ENCODE data around the gene GPR89B. TPM values are rescaled to one million over a fixed set of nuclear protein-coding genes. Genes with fewer than 3 reads are reported as not detected.
"Not testable (repeated sequence)": the region's sequence is repeated elsewhere in the genome, so short reads cannot be mapped to it uniquely, and the experiment has no call there.

The GPR89B gene
- total RNA-seq, 1 donor from 2014 or later: 17.8 TPM

GRCh38 chr1:147964575-147964974 lies 36.4 kb downstream of the GPR89B start:
- H3K36me3 Mint-ChIP-seq (ENCODE audit: low read depth); H3K4me3 Mint-ChIP-seq; intact Hi-C loops (cut with micrococcal nuclease); H3K9me3 Mint-ChIP-seq; ATAC-seq (ENCODE audit: low read depth); DNase-seq; H3K27ac Mint-ChIP-seq; H3K27me3 Mint-ChIP-seq; POLR2A ChIA-PET; H3K4me1 Mint-ChIP-seq; CTCF ChIA-PET: not testable (repeated sequence)

- H3K4me1 Mint-ChIP-seq; H3K27me3 Mint-ChIP-seq; POLR2A ChIA-PET; DNase-seq; H3K27ac Mint-ChIP-seq; H3K9me3 Mint-ChIP-seq; ATAC-seq (ENCODE audit: low read depth); H3K36me3 Mint-ChIP-seq (ENCODE audit: low read depth); intact Hi-C loops (cut with micrococcal nuclease); CTCF ChIA-PET; H3K4me3 Mint-ChIP-seq: not testable (repeated sequence)
Observed at GRCh38 chr1:147966657-147967056, 38.4 kb downstream of the GPR89B start.

DNA sequence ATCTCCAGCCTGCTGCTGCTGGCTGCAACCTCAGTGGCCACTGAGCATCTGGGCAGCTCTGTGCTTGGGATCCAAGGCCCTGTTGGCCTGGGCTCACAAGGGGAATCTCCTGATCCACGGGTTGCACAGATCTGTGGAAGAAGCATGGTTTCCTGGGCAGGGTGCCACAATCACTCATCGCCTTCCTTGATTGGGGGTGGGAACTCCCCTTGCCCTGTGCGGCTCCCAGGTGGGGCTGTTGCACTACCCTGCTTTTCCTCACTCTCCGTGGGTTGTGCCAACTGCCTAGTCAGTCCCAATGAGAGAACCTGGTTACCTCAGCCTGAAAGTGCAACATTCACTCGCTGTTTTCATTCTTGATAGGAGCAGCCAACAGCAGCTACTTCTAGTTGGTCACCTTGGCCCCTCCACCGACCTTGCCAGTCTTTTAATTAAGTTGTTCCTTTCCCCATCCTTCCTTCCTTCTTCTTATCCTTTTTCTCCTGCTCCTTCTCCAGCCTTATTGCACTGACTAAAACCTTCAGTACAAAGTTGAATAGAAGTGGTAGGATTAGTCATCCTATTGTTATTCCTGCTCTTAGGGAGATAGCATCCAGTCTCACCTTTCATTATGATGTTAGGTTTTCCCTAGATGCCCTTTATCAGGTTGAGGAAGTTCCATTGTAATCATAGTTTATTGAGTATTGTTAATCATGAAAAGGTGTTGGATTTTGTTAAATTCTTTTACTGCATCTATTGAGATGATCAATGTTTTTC lies 50.9 kb downstream of the GPR89B start:
- H3K27ac Mint-ChIP-seq; POLR2A ChIA-PET; DNase-seq; H3K4me3 Mint-ChIP-seq; H3K9me3 Mint-ChIP-seq; ATAC-seq (ENCODE audit: low read depth); intact Hi-C loops (cut with micrococcal nuclease); H3K27me3 Mint-ChIP-seq; H3K4me1 Mint-ChIP-seq; CTCF ChIA-PET: not testable (repeated sequence)
- H3K36me3 Mint-ChIP-seq (ENCODE audit: low read depth): peaks cover 22% of the 10 kb centered on the region

GRCh38 chr1:147985374-147985773 lies 57.2 kb downstream of the GPR89B start:
- H3K27me3 Mint-ChIP-seq; H3K4me1 Mint-ChIP-seq; H3K9me3 Mint-ChIP-seq; CTCF ChIA-PET; ATAC-seq (ENCODE audit: low read depth); H3K27ac Mint-ChIP-seq; DNase-seq; POLR2A ChIA-PET; intact Hi-C loops (cut with micrococcal nuclease); H3K4me3 Mint-ChIP-seq: not testable (repeated sequence)
- peaks cover 15% of the 10 kb centered on the region for H3K36me3 Mint-ChIP-seq (ENCODE audit: low read depth)

DNA sequence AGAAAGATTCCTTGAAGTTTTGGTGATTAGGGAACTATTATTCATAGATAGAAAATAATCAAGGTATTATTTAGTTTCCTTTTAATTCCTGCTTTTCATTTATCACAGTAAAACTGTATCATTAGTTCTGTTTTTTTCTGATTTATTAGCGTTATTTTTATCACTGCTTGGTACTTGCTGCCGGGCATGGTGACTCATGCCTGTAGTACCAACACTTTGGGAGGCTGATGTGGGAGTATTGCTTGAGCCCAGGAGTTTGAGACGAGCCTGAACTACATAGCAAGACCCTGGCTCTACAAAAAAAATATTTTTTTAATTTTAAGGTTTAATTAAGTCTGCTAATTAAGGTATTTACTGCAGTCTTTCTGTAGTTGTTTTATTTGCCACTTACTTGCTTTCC lies 59.7 kb downstream of the GPR89B start:
- DNase-seq; ATAC-seq (ENCODE audit: low read depth); H3K9me3 Mint-ChIP-seq; H3K4me1 Mint-ChIP-seq; H3K27me3 Mint-ChIP-seq; H3K27ac Mint-ChIP-seq; H3K4me3 Mint-ChIP-seq; intact Hi-C loops (cut with micrococcal nuclease); POLR2A ChIA-PET; CTCF ChIA-PET: not testable (repeated sequence)
- H3K36me3 Mint-ChIP-seq (ENCODE audit: low read depth): peaks cover 12% of the 10 kb centered on the region

- DNase-seq; ATAC-seq (ENCODE audit: low read depth); intact Hi-C loops (cut with micrococcal nuclease); POLR2A ChIA-PET; H3K27me3 Mint-ChIP-seq; CTCF ChIA-PET; H3K4me3 Mint-ChIP-seq; H3K27ac Mint-ChIP-seq; H3K9me3 Mint-ChIP-seq; H3K4me1 Mint-ChIP-seq: not testable (repeated sequence)
- H3K36me3 Mint-ChIP-seq (ENCODE audit: low read depth): peaks cover 15% of the 10 kb centered on the region
Observed at GRCh38 chr1:147992916-147993315, 64.7 kb downstream of the GPR89B start.

DNA sequence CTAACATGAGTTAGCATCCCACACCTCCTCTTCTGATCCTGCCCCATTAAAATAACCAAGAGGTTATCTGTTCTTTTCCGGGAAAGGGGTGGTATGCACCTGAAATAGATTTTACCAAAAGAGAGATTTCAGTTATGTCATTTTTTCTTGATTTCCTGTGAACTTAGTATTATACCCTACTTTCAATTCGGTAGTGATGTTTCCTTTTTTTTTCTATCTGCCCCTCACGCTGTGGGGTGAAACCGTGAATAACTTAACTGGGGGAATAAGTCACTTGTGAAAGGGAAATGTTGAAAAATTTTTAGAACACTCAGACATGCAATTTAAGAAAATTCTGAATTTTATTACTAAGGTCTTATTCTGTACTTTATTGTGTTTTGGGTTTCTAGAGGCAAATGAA lies 65.2 kb downstream of the GPR89B start:
- DNase-seq: not testable (repeated sequence)

DNA sequence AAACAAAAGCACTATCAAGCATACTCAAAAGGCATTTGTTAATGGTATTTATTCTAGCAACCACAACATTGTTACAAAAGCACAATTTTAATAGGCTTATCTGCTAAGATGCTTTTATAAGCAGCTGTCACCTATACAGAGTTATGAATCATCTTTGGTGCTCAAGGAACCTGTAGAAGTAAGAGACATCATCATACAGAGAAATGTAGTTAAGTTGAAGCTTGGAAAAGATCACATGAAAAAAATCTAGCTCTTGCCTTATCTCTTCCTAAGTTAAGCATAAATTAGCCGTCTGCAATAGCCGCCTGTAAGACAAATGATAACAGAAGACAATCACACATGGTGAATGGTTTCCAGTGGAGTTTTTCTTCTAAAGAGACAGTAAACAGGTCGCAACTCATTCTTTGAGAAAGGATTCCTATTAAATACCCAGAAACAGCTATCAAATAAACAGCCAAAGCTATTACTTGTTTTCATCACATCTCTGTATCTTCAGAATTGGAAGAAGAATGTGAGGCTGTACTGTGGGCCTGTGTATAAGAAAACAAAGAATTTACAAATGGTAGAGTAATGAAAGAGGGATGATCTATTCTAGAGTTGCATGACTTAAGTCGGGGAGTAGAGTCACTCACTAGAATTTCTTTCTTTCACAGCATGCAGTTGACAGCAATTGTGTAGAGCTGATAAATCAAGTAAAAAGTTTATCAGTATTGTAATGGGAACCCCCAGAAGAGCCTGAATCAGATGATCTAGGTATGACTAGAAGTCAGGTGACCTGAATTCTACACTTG lies 65.8 kb downstream of the GPR89B start:
- DNase-seq; POLR2A ChIA-PET; CTCF ChIA-PET; H3K27ac Mint-ChIP-seq; H3K4me1 Mint-ChIP-seq; ATAC-seq (ENCODE audit: low read depth); H3K4me3 Mint-ChIP-seq; intact Hi-C loops (cut with micrococcal nuclease); H3K9me3 Mint-ChIP-seq; H3K27me3 Mint-ChIP-seq: not testable (repeated sequence)
- H3K36me3 Mint-ChIP-seq (ENCODE audit: low read depth): peaks cover 15% of the 10 kb centered on the region

More for the DNA sequence above, 65.2 kb downstream of the GPR89B start:
- intact Hi-C loops (cut with micrococcal nuclease); H3K27ac Mint-ChIP-seq; H3K4me3 Mint-ChIP-seq; POLR2A ChIA-PET; H3K27me3 Mint-ChIP-seq; H3K4me1 Mint-ChIP-seq; H3K9me3 Mint-ChIP-seq; ATAC-seq (ENCODE audit: low read depth); CTCF ChIA-PET: not testable (repeated sequence)
- H3K36me3 Mint-ChIP-seq (ENCODE audit: low read depth): peaks cover 15% of the 10 kb centered on the region

DNA sequence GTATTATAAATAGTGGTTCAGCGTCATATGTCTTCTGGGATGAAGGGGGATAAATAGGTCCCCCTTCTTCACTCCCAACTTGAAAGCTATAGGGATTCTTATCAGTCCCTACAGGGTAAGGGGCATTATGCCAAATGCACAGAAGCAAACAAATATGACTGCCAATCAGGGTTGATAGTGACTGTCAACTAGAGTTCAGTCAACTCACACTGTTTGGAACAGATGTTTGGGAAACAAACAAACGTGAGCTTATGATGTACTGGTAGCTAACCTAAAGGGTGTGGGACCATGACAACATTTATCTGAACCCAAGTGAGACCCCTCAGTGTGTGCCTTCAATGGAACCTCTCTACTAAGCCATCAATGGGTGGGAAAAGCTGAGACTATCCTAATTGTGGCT lies 67.9 kb downstream of the GPR89B start:
- H3K4me1 Mint-ChIP-seq; intact Hi-C loops (cut with micrococcal nuclease); ATAC-seq (ENCODE audit: low read depth); H3K27me3 Mint-ChIP-seq; H3K4me3 Mint-ChIP-seq; DNase-seq; H3K27ac Mint-ChIP-seq; H3K9me3 Mint-ChIP-seq; H3K36me3 Mint-ChIP-seq (ENCODE audit: low read depth); CTCF ChIA-PET; POLR2A ChIA-PET: not testable (repeated sequence)

GRCh38 chr1:148007724-148008123 lies 79.5 kb downstream of the GPR89B start:
- DNase-seq; CTCF ChIA-PET; H3K27me3 Mint-ChIP-seq; H3K9me3 Mint-ChIP-seq; POLR2A ChIA-PET; H3K27ac Mint-ChIP-seq; H3K4me1 Mint-ChIP-seq; ATAC-seq (ENCODE audit: low read depth); intact Hi-C loops (cut with micrococcal nuclease); H3K4me3 Mint-ChIP-seq; H3K36me3 Mint-ChIP-seq (ENCODE audit: low read depth): not testable (repeated sequence)
